IMR-90 (cell line): ENCODE data around the gene DOCK1.

ENCODE experiments used
- BHLHE40 ChIP-seq: fragments of 150-350 bp; IDR thresholded peaks from 2 replicates; pipeline ENCODE4 v1.6.1; 2016; ENCODE audit warnings: mild to moderate bottlenecking, low read depth, low read length
- CHD1 ChIP-seq: IDR thresholded peaks from 2 replicates; pipeline ENCODE4 v1.6.1; 2012; ENCODE audit warnings: low read depth, low read length, improper control_type of control experiment
- CTCF ChIP-seq: conservative IDR thresholded peaks from 2 replicates; pipeline ENCODE4 v1.5.1; 2012; ENCODE audit warnings: mild to moderate bottlenecking, low read depth, low read length, improper control_type of control experiment
- ELK1 ChIP-seq: fragments of 150-350 bp; IDR thresholded peaks from 2 replicates; pipeline ENCODE4 v1.6.1; 2016; ENCODE audit warnings: low read depth, mild to moderate bottlenecking, low read length, moderate library complexity, borderline replicate concordance
- NFE2L2 ChIP-seq: fragments of 150-350 bp; IDR thresholded peaks from 2 replicates; pipeline ENCODE4 v1.6.1; 2016; ENCODE audit warnings: low read depth, mild to moderate bottlenecking, low read length
- POLR2A ChIP-seq: IDR thresholded peaks from 2 replicates; pipeline ENCODE4 v1.6.1; 2012; ENCODE audit warnings: mild to moderate bottlenecking, low read depth, low read length
- RFX5 ChIP-seq: IDR thresholded peaks from 2 replicates; pipeline ENCODE4 v1.8.0; 2012; ENCODE audit warnings: low read depth, mild to moderate bottlenecking, low read length, moderate library complexity
- SMC3 ChIP-seq: fragments of 150-350 bp; IDR thresholded peaks from 2 replicates; pipeline ENCODE4 v1.6.1; 2016; ENCODE audit warnings: low read depth, mild to moderate bottlenecking, antibody characterized with exemption, low read length, moderate library complexity
- USF2 ChIP-seq: fragments of 150-350 bp; IDR thresholded peaks from 2 replicates; pipeline ENCODE4 v1.6.1; 2017; ENCODE audit warnings: mild to moderate bottlenecking, antibody characterized with exemption, low read length, low read depth

- TF ChIP-seq CTCF (no peak), RFX5 (no peak), SMC3 (no peak; the same call in 1 of the 2 replicates), POLR2A (no peak), BHLHE40 (no peak), USF2 (no peak), CHD1 (no peak), ELK1 (no peak), NFE2L2 (no peak)
Measured at GRCh38 chr10:126969310-126969709, 64.1 kb downstream of the DOCK1 start.
